ENCODE results near the gene DENND1B.

DENND1B gene

GRCh38 chr1:197559655-197560054 lies 215.6 kb downstream of the DENND1B start:
- TF ChIP-seq, protein P1, sequence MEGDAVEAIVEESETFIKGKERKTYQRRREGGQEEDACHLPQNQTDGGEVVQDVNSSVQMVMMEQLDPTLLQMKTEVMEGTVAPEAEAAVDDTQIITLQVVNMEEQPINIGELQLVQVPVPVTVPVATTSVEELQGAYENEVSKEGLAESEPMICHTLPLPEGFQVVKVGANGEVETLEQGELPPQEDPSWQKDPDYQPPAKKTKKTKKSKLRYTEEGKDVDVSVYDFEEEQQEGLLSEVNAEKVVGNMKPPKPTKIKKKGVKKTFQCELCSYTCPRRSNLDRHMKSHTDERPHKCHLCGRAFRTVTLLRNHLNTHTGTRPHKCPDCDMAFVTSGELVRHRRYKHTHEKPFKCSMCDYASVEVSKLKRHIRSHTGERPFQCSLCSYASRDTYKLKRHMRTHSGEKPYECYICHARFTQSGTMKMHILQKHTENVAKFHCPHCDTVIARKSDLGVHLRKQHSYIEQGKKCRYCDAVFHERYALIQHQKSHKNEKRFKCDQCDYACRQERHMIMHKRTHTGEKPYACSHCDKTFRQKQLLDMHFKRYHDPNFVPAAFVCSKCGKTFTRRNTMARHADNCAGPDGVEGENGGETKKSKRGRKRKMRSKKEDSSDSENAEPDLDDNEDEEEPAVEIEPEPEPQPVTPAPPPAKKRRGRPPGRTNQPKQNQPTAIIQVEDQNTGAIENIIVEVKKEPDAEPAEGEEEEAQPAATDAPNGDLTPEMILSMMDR (IDR thresholded peaks at IDR 0.05), result no peak

DNA sequence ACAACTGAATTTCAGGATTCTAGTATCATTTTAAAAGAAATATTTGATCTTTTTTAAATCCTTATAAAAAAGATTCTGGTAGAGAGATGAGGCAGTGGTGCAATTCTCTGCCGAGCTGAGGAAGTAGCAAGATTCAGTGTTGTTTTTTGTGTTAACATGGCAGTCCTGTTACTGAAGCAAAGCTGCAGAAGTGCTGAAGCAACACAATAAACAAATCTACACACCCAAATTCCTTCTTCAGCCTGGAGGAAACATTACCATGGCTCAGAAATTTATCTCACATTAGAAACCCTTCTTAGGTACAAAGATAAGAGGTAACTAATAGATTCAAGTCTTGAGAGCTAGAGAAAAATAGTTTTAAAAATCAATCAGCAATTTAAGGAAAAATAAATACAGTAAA lies 216.0 kb downstream of the DENND1B start:
- TF ChIP-seq, protein P1 (IDR thresholded peaks at IDR 0.05), result no peak

- TF ChIP-seq, protein P1 (IDR thresholded peaks at IDR 0.05), result no peak
These were observed 218.0 kb downstream of the DENND1B start for GRCh38 chr1:197557302-197557701.

DNA sequence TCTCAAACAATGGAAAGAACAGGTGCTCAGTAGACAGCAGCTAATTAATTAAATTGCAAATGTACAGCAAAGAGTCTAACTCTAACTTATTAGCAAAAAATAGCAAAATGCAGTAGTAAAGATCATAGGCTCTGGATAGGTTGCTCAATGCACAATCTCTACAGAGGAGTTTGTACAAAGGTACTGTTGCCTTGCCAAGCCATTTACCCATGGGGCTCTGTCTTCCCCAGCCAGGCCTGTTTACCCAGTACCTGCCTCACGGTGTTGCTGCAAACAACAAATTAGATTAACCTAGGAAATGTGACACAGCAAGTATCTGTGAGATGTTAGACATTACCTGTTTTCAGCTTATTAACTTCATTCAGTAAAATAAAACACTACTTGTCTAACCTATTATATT lies 222.0 kb downstream of the DENND1B start:
- TF ChIP-seq, protein P1 (IDR thresholded peaks at IDR 0.05), result no peak

DNA sequence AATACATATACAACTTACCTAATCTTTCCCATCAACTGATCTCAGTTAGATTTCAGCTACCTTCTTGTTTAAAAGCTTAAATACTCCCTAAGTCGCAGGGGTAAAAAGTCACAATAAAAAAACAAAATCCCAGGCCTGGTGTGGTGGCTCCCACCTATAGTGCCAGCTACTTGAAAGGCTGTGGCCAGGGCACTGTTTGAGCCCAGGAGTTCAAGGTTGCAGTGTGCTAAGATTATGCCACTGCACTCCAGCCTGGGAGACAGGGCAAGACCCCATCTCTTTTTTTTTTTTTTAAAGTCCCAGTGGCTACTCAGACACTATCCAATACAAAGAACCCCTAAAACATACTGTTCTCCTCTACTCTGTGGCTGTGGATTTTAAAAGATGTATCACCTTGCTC lies 228.3 kb downstream of the DENND1B start:
- TF ChIP-seq, protein P1 (IDR thresholded peaks at IDR 0.05), result no peak

- TF ChIP-seq, protein P1 (IDR thresholded peaks at IDR 0.05), result no peak
These were observed 230.7 kb downstream of the DENND1B start for GRCh38 chr1:197544553-197544952.

DNA sequence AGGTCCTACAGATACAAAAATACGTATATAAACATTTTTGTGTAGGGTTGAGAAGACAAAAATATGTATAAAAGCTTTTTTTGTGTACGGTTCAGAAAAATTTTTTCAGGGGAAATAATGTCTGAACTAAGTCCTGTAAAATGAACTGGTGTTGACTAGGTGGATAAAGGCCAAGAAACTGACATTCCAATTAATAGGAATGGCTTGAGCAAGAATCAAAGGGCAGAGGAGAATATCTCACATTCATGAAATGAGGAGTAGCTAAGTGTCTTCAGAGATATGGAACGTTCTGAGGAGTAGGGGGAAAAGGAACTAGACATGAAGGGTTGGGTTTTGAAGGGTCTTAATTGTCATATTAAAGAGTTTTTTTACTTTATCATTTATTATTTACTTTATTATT lies 231.2 kb downstream of the DENND1B start:
- TF ChIP-seq, protein P1 (IDR thresholded peaks at IDR 0.05), result no peak

DNA sequence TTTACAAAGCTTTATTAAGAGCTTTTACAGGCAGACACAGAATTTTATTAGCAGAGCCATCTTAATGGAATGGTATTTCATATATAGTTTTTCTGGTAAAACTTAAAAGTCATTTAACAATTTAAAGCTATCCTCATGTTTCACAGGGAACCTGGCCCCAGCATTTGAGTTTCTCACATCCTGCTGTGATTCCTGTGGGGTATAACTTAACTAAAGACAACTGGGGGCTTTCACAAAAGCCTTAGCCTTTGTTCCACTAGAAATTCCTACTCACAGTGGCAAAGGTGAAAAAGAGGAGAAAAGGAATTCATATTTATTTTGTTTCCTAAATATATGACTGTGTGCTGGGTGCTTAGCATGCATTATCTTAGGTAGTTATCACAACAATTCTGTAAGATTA lies 233.9 kb downstream of the DENND1B start:
- TF ChIP-seq, protein P1 (IDR thresholded peaks at IDR 0.05), result no peak
